Epidermal melanocyte (primary cell): ENCODE measurements around the gene STK33.

Experiments
- DNase-seq: peaks from one replicate; pipeline ENCODE4 v3.0.0; 2011; ENCODE audit warnings: low spot score; ENCODE audit not compliant: insufficient read length

The STK33 gene

DNA sequence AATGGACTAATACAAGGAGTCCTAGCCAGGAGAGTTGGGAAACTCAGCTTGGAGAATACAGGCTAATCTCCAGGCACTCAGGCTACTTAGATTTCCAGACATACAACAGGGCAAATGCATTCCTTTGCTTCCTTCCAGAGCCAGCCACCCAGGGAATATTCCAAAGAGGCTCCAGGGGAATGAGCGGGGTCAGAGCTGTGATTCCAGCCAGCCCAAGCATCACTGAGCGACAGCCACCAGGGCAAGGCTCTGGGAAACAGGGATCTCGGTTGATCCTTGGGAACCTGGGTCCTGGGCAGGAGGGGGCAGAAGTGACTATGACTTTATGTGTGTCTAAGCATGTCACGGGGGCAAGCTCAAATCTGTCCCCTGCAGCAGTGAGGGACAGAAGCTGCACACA lies 218.1 kb downstream of the STK33 start:
- no peak for DNase-seq

DNA sequence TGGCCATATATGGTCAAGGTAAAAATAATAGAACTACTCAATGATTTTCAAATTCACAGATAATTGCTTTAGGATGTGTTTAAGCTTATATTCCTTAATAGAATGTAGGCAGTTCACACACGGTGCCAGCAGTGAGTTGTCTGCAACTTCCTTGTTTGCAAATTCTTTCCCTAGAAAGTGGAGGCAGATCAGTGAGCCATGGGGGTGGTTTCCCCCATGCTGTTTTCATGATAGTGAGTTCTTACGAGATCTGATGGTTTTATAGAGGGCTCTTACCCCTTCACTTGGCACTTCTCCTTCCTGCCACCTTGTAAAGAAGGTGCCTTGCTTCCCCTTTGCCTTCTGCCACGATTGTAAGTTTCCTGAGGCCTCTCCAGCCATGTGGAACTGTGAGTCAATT lies 218.6 kb downstream of the STK33 start:
- no peak for DNase-seq

GRCh38 chr11:8374716-8375115 lies 219.3 kb downstream of the STK33 start:
- DNase-seq: no peak

GRCh38 chr11:8373519-8374432 lies 220.3 kb downstream of the STK33 start:
- no peak for DNase-seq

- no peak for DNase-seq
These were observed 221.2 kb downstream of the STK33 start for GRCh38 chr11:8372641-8373381.

- no peak for DNase-seq
These were observed 222.5 kb downstream of the STK33 start for GRCh38 chr11:8371516-8371884.

- no peak for DNase-seq
These were observed 223.1 kb downstream of the STK33 start for GRCh38 chr11:8370812-8371515.

- DNase-seq: no peak
These were observed 224.3 kb downstream of the STK33 start for GRCh38 chr11:8369592-8370205.

- DNase-seq: no peak
These were observed 225.3 kb downstream of the STK33 start for GRCh38 chr11:8368772-8369171.

- DNase-seq: no peak
These were observed 225.8 kb downstream of the STK33 start for GRCh38 chr11:8368194-8368593.

DNA sequence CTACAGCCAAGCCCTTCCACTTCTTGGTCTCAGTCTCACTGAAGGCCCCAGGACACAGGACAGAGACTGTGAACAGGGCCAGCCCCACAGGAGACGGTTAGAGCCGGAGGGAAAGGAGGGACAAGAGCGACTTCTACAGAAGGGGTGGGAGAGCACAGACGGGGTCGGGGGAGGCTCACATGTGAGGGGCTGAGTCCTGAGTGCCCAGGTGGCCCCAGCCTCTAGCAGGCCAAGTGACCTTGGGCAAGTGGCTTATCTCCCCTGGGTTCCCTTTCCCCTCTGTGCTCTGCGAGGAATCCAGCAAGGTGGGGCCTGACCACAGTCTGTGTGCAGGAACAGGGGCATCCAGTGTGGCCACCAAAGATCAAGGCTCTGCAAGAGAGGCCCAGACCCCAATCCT lies 227.7 kb downstream of the STK33 start:
- DNase-seq: no peak

GRCh38 chr11:8365216-8365941 lies 228.6 kb downstream of the STK33 start:
- DNase-seq: no peak

DNA sequence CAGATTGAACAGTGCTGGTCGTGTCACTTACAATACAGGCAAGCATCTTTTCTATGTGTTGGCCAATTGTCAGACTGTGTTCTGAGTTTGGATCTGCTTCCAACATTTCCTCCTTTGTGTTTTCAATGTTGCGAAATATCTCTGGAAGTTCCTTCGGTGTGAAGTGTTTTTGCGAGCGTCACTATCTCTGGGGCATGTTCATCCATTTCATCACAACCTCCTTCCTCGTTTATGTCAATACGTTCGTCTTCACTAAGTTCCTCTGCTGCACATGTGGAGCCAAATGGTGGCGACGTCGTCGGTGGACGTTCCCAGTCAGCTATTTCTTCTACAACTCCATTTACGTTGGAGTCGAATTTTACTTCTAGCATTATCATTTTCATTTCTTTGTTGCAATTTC lies 230.1 kb downstream of the STK33 start:
- no peak for DNase-seq

DNA sequence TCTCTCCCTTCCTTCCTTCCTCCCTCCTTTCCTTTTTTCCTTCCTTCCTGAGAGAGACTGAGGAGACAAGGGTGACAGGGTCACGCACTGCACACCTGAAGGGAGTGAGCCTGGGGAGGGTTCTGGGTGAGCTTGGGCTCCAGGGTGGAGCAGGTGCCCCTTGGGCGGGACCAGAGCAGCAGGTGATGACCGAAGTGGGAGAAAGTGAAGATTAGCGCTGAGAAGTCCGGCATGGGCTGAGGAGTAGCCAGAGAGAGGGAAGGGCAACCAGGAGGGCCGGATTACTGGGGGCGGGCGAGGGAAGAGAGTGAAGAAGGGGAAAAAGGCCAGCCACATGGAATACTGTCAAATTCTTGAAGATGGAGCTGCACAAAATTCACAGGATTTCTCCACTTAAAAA lies 231.1 kb downstream of the STK33 start:
- DNase-seq: no peak

GRCh38 chr11:8362491-8362890 lies 231.5 kb downstream of the STK33 start:
- DNase-seq: no peak

DNA sequence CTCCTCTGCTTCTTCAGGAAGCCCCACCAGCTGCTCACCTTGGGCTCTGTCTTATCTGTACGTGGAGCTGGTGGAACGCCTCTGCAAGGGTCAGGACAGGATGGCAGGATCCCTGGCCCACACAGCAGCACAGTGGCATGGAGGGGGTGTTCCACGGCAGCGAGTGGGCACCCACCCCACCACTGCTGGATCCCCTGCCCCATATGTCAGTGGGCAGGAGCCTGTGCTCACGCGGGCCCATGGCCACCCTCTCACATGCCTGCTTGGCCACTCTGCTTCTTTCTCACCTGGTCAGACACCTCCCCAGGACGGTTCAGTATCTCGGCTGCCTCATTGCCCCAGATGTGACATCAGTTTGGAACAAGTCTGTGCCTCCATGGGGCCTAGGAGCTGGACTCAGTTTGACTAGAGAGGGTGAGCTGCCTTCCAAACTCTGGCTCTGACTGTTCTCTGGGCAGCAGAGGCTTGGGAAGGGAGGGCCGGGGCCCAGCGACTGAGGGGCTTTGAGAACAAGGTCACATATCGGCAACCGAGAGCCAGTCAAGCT lies 232.3 kb downstream of the STK33 start:
- DNase-seq: no peak

DNA sequence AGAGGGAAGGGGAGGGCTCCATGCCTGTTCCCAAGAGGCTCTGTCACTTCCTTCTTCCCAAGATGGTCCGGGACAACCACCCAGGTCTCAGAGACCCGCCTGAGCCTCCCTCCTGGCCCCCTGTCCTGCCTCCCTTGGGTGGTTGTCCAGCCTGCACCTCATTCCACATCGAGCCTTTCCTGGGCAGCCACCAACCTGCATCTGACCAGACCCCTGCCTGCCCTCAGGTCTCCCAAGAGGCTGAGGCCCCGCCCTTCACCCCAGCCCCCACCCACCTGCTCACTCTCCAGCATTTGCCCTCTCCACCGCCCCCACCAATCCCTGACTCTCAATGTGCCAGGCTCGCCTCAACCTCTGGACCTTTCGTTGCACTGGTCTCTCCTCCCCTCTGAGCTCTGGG lies 232.8 kb downstream of the STK33 start:
- DNase-seq: no peak

GRCh38 chr11:8360086-8360828 lies 233.8 kb downstream of the STK33 start:
- no peak for DNase-seq

DNA sequence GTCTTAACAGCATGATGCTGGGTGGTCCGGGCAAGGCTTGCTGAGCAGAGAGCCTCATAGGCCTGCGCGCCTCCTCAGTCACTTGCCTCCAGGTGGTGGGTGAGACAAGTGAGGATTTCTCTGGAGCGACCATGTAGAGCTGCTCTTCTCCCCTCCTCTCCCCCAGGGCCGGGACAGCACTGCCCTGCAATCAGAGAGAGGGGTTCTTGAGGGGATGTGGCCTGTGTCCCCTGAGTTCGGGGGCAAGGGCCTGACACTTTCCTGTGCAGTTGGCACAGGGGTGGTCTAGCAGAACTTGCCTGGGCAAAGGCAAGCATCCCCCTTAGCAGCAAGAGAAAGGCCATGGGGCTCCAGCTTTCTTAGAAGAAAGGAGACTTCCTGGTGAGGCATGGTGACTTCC lies 234.5 kb downstream of the STK33 start:
- DNase-seq: no peak
